Thyroid gland (tissue), 4 donors: ENCODE measurements around the gene ZNF625. TPM values are rescaled to one million over a fixed set of nuclear protein-coding genes. Genes with fewer than 3 reads are reported as not detected.

Experiments
- DNase-seq, 2 donors: peaks; one replicate each; pipeline ENCODE4 v3.0.0-alpha.2; 2019
- H3K27ac ChIP-seq, 3 donors: fragments of 200-600 bp; sonication (generic); 1 replicate in 2 of 3; 2 replicates in 1 of 3; pipeline ENCODE4 v1.5.1; 2016 to 2019; ENCODE audit warnings: mild to moderate bottlenecking in 1 of 3, moderate library complexity in 1 of 3
- H3K27me3 ChIP-seq: fragments of 200-600 bp; sonication (generic); one replicate; pipeline ENCODE4 v1.5.1; 2019
- H3K36me3 ChIP-seq, 2 donors: fragments of 200-600 bp; sonication (generic); one replicate each; pipeline ENCODE4 v1.5.1; 2016 to 2019
- H3K4me1 ChIP-seq, 2 donors: fragments of 200-600 bp; sonication (generic); one replicate each; pipeline ENCODE4 v1.5.1; 2017 to 2019
- H3K4me3 ChIP-seq, 3 donors: fragments of 200-600 bp; sonication (generic); replicated peaks in 1 of 3; 1 replicate in 2 of 3; 2 replicates in 1 of 3; pipeline ENCODE4 v1.5.1; 2016; ENCODE audit warnings: mild to moderate bottlenecking in 1 of 3
- H3K9me3 ChIP-seq: fragments of 200-600 bp; sonication (generic); one replicate; pipeline ENCODE4 v1.5.1; 2017
- CTCF ChIP-seq, 6 experiments: fragments of 200-600 bp in 3 of 6; fragments of 450-650 bp in 3 of 6; sonication (generic) in 3 of 6; IDR thresholded peaks; one replicate each; pipeline ENCODE4 v1.5.1; 2016 to 2019; ENCODE audit warnings: antibody characterized with exemption in 6 of 6, mild to moderate bottlenecking in 2 of 6, inconsistent platforms in 1 of 6, moderate library complexity in 1 of 6
- POLR2A ChIP-seq, 2 donors: fragments of 450-650 bp; IDR thresholded peaks; one replicate each; pipeline ENCODE4 v1.6.1; 2017; ENCODE audit warnings: antibody characterized with exemption in 2 of 2, mild to moderate bottlenecking in 2 of 2, moderate library complexity in 1 of 2
- WGBS, 2 donors: methylation state at CpG; one replicate each; pipeline ENCODE4 v1.1.5; 2017; 5-methylcytosine and 5-hydroxymethylcytosine counted together
- intact Hi-C: fragments of 100-400 bp; cut with DNase I; formaldehyde crosslinking; loops from one replicate; pipeline ENCODE4 v1.15.1; 2023
- total RNA-seq, 4 donors: library from RNA; depleted of rRNA; stranded (reverse); fragments of >200 nt; gene quantifications; one replicate each; pipeline ENCODE4 v1.2.3, GENCODE V29; 2016

ZNF625 gene
- 10 to 100 TPM in 3 of 4 donors, 1 to 10 TPM in 1; 5.5 to 12.2 (median 11.5) TPM for total RNA-seq

- Histone ChIP-seq H3K4me1 (peaks cover 6 to 13% of the 10 kb centered on the region in 2 donors), H3K27ac (peak within 1 kb of the TSS; percentile 78 to 92 (median 79)), H3K9me3 (no peaks in the 10 kb centered on the region), H3K27me3 (no peaks in the 10 kb centered on the region), H3K4me3 (peak within 1 kb of the TSS; percentile 58 to 99 (median 74)), H3K36me3 (no peaks in the 10 kb centered on the region)
- 1% methylated on average over 23 to 46 of the region's 58 CpGs for WGBS, 2 donors
- intact Hi-C loops = no loop called here
- peak in 1 of 2 donors; percentile 91 for TF ChIP-seq POLR2A (IDR thresholded peaks at IDR 0.05)
- no peak for TF ChIP-seq CTCF (IDR thresholded peaks at IDR 0.05)
- peak; percentile 96 to 97 for DNase-seq
These were observed at the start of gene ZNF625 for GRCh38 chr19:12156223-12157058. Gene ZNF625 (minus strand): TSS chr19:12156734. CDS start chr19:12156558, 176 bp downstream.

- no peaks in the 10 kb centered on the region for H3K9me3 ChIP-seq
- H3K4me1 ChIP-seq = peaks cover under 1% of the 10 kb centered on the region in 2 donors
- TF ChIP-seq POLR2A (IDR thresholded peaks at IDR 0.05) (no peak), CTCF (IDR thresholded peaks at IDR 0.05) (no peak)
- no peak overlapping the region for H3K27ac ChIP-seq
- WGBS, 2 donors = 97 to 98% methylated on average over 4 of the region's 4 CpGs
- intact Hi-C loops = no loop called here
- no peak for DNase-seq
- no peaks in the 10 kb centered on the region for H3K36me3 ChIP-seq
- H3K27me3 ChIP-seq = no peaks in the 10 kb centered on the region
- H3K4me3 ChIP-seq = no peak overlapping the region
These were observed 48.8 kb upstream of the ZNF625 start for GRCh38 chr19:12205296-12205695.

- Histone ChIP-seq H3K36me3 (no peaks in the 10 kb centered on the region), H3K27me3 (no peaks in the 10 kb centered on the region), H3K27ac (no peak overlapping the region), H3K4me3 (no peak overlapping the region), H3K4me1 (peaks cover 4 to 10% of the 10 kb centered on the region in 2 donors), H3K9me3 (no peaks in the 10 kb centered on the region)
- intact Hi-C loops = no loop called here
- TF ChIP-seq CTCF (IDR thresholded peaks at IDR 0.05) = peak in 4 of 6 experiments; percentile 22 to 37 (median 30)
- no peak for TF ChIP-seq POLR2A (IDR thresholded peaks at IDR 0.05)
- WGBS, 2 donors = 40 to 52% methylated on average over 4 of the region's 4 CpGs
- peak; percentile 45 to 50 for DNase-seq
These were observed 45.7 kb upstream of the ZNF625 start for GRCh38 chr19:12202250-12202649.

- intact Hi-C loops = loop anchor here (2.0 kb wide), 1 partner anchor 21 kb away; no protein-coding TSS in a partner anchor
- WGBS, 2 donors = 41 to 48% methylated on average over 3 of the region's 3 CpGs
These were observed 43.4 kb upstream of the ZNF625 start for GRCh38 chr19:12199757-12200419.

More at GRCh38 chr19:12199757-12200419, 43.4 kb upstream of the ZNF625 start:
- H3K9me3 ChIP-seq = no peaks in the 10 kb centered on the region
- TF ChIP-seq POLR2A (IDR thresholded peaks at IDR 0.05) = no peak
- no peak for TF ChIP-seq CTCF (IDR thresholded peaks at IDR 0.05)
- H3K36me3 ChIP-seq = no peaks in the 10 kb centered on the region
- no peak overlapping the region for H3K4me3 ChIP-seq
- DNase-seq = peak; percentile 51 to 58
- peaks cover 4 to 10% of the 10 kb centered on the region in 2 donors for H3K4me1 ChIP-seq
- H3K27me3 ChIP-seq = no peaks in the 10 kb centered on the region
- H3K27ac ChIP-seq = peak overlapping the region; percentile 27 to 49 (median 34)
